ACC112 (cell line): ENCODE results near the gene SLC48A1.
A peak's percentile ranks its signal among the peaks of the same experiment; 100 is the strongest.

ENCODE experiments used
- H2AFZ ChIP-seq: fragments of 200-600 bp; sonication (generic); one replicate; pipeline ENCODE4 v1.6.0; 2017; ENCODE audit warnings: antibody characterized with exemption, low read length; ENCODE audit not compliant: unreplicated experiment
- H3K27ac ChIP-seq: fragments of 200-600 bp; sonication (generic); 2 replicates; pipeline ENCODE4 v1.5.1; 2014; ENCODE audit warnings: low read depth, mild to moderate bottlenecking, antibody characterized with exemption, low read length, moderate library complexity
- H3K27me3 ChIP-seq: fragments of 200-600 bp; sonication (generic); 2 replicates; pipeline ENCODE4 v1.6.1; 2014; ENCODE audit warnings: mild to moderate bottlenecking, antibody characterized with exemption, low read length, moderate library complexity, mixed read lengths; ENCODE audit not compliant: insufficient read depth
- H3K36me3 ChIP-seq: fragments of 200-600 bp; sonication (generic); 2 replicates; pipeline ENCODE4 v1.6.1; 2016; ENCODE audit warnings: mild to moderate bottlenecking, antibody characterized with exemption, low read length, moderate library complexity, mixed read lengths; ENCODE audit not compliant: insufficient read depth
- H3K4me1 ChIP-seq: fragments of 200-600 bp; sonication (generic); one replicate; pipeline ENCODE4 v1.6.1; 2016; ENCODE audit warnings: low read length, mixed read lengths; ENCODE audit not compliant: insufficient read depth, unreplicated experiment, control insufficient read depth
- H3K4me3 ChIP-seq: fragments of 200-600 bp; sonication (generic); 2 replicates; pipeline ENCODE4 v1.5.1; 2014; ENCODE audit warnings: mild to moderate bottlenecking, low read depth, low read length
- H3K79me2 ChIP-seq: fragments of 200-600 bp; sonication (generic); one replicate; pipeline ENCODE4 v1.6.0; 2016; ENCODE audit warnings: low read length; ENCODE audit not compliant: control insufficient read depth, unreplicated experiment, insufficient read depth

Gene SLC48A1

GRCh38 chr12:47773062-47773857 lies at the start of gene SLC48A1:
Gene SLC48A1, plus strand, starts transcription at chr12:47773238. Its CDS starts 67 bp downstream, at chr12:47773305.
- peak within 1 kb of the TSS; percentile 88 for H3K4me3 ChIP-seq
- no peak within 1 kb of the TSS for H3K27ac ChIP-seq
- no peaks in the 10 kb centered on the region for H3K79me2 ChIP-seq
- peak within 1 kb of the TSS; percentile 93 for H2AFZ ChIP-seq
- H3K27me3 ChIP-seq: no peaks in the 10 kb centered on the region
- no peaks in the 10 kb centered on the region for H3K36me3 ChIP-seq
- H3K4me1 ChIP-seq: peaks cover 47% of the 10 kb centered on the region

- Histone ChIP-seq H3K79me2 (no peaks in the 10 kb centered on the region), H3K36me3 (no peaks in the 10 kb centered on the region), H3K27ac (no peak within 1 kb of the TSS), H2AFZ (no peak within 1 kb of the TSS), H3K27me3 (no peaks in the 10 kb centered on the region), H3K4me3 (no peak within 1 kb of the TSS), H3K4me1 (peaks cover 13% of the 10 kb centered on the region)
These were observed 47.8 kb upstream of the SLC48A1 start, which contains the start of gene ENDOU for GRCh38 chr12:47725091-47725772. Gene ENDOU, minus strand, starts transcription at chr12:47725490. Its CDS starts 77 bp downstream, at chr12:47725413.

- Histone ChIP-seq H3K4me1 (peaks cover 13% of the 10 kb centered on the region), H3K36me3 (no peaks in the 10 kb centered on the region), H3K27ac (no peak overlapping the region), H2AFZ (no peak overlapping the region), H3K4me3 (no peak overlapping the region), H3K27me3 (no peaks in the 10 kb centered on the region), H3K79me2 (no peaks in the 10 kb centered on the region)
These were observed 47.1 kb upstream of the SLC48A1 start for GRCh38 chr12:47725893-47726292.

GRCh38 chr12:47729233-47729632 lies 43.8 kb upstream of the SLC48A1 start:
- H3K4me1 ChIP-seq: peaks cover 13% of the 10 kb centered on the region
- no peak overlapping the region for H2AFZ ChIP-seq
- no peaks in the 10 kb centered on the region for H3K79me2 ChIP-seq
- H3K36me3 ChIP-seq: no peaks in the 10 kb centered on the region
- no peak overlapping the region for H3K4me3 ChIP-seq
- H3K27me3 ChIP-seq: no peaks in the 10 kb centered on the region
- no peak overlapping the region for H3K27ac ChIP-seq

- H3K79me2 ChIP-seq: no peaks in the 10 kb centered on the region
- peaks cover 13% of the 10 kb centered on the region for H3K4me1 ChIP-seq
- H3K27me3 ChIP-seq: no peaks in the 10 kb centered on the region
- no peak overlapping the region for H3K27ac ChIP-seq
- no peak overlapping the region for H2AFZ ChIP-seq
- no peaks in the 10 kb centered on the region for H3K36me3 ChIP-seq
- no peak overlapping the region for H3K4me3 ChIP-seq
These were observed 42.7 kb upstream of the SLC48A1 start for GRCh38 chr12:47730341-47730744.

GRCh38 chr12:47731723-47732122 lies 41.3 kb upstream of the SLC48A1 start:
- H3K27me3 ChIP-seq: no peaks in the 10 kb centered on the region
- H3K79me2 ChIP-seq: no peaks in the 10 kb centered on the region
- H3K36me3 ChIP-seq: no peaks in the 10 kb centered on the region
- H3K27ac ChIP-seq: no peak overlapping the region
- H3K4me3 ChIP-seq: no peak overlapping the region
- peaks cover 10% of the 10 kb centered on the region for H3K4me1 ChIP-seq
- no peak overlapping the region for H2AFZ ChIP-seq

- peaks cover 17% of the 10 kb centered on the region for H3K4me1 ChIP-seq
- no peaks in the 10 kb centered on the region for H3K79me2 ChIP-seq
- no peak overlapping the region for H2AFZ ChIP-seq
- no peaks in the 10 kb centered on the region for H3K27me3 ChIP-seq
- H3K36me3 ChIP-seq: no peaks in the 10 kb centered on the region
- H3K27ac ChIP-seq: no peak overlapping the region
- H3K4me3 ChIP-seq: no peak overlapping the region
These were observed 40.5 kb upstream of the SLC48A1 start for GRCh38 chr12:47732504-47732903.

- no peaks in the 10 kb centered on the region for H3K27me3 ChIP-seq
- no peak overlapping the region for H2AFZ ChIP-seq
- no peak overlapping the region for H3K27ac ChIP-seq
- no peak overlapping the region for H3K4me3 ChIP-seq
- peaks cover 20% of the 10 kb centered on the region for H3K4me1 ChIP-seq
- no peaks in the 10 kb centered on the region for H3K36me3 ChIP-seq
- H3K79me2 ChIP-seq: no peaks in the 10 kb centered on the region
These were observed 39.9 kb upstream of the SLC48A1 start for GRCh38 chr12:47733142-47733541.

GRCh38 chr12:47734725-47735480 lies 38.1 kb upstream of the SLC48A1 start:
- Histone ChIP-seq H2AFZ (no peak overlapping the region), H3K4me1 (peaks cover 20% of the 10 kb centered on the region), H3K27ac (no peak overlapping the region), H3K27me3 (no peaks in the 10 kb centered on the region), H3K79me2 (no peaks in the 10 kb centered on the region), H3K4me3 (no peak overlapping the region), H3K36me3 (no peaks in the 10 kb centered on the region)

- no peak overlapping the region for H3K27ac ChIP-seq
- no peaks in the 10 kb centered on the region for H3K27me3 ChIP-seq
- H3K4me1 ChIP-seq: peaks cover 20% of the 10 kb centered on the region
- no peak overlapping the region for H3K4me3 ChIP-seq
- H3K36me3 ChIP-seq: no peaks in the 10 kb centered on the region
- no peak overlapping the region for H2AFZ ChIP-seq
- H3K79me2 ChIP-seq: no peaks in the 10 kb centered on the region
These were observed 37.4 kb upstream of the SLC48A1 start for GRCh38 chr12:47735649-47736048.
